Body of pancreas (tissue), 4 donors: ENCODE results near the gene CCL22. TPM values are rescaled to one million over a fixed set of nuclear protein-coding genes. Genes with fewer than 3 reads are reported as not detected.

ENCODE experiments used
- ATAC-seq: fragments of 150-250 bp; one replicate; pipeline ENCODE4 v1.9.1; 2016
- DNase-seq, 4 donors: peaks; one replicate each; pipeline ENCODE4 v3.0.0-alpha.2; 2019
- H3K27ac ChIP-seq, 4 donors: fragments of 200-600 bp; sonication (generic); 1 replicate in 3 of 4; 2 replicates in 1 of 4; pipeline versions ENCODE4 v1.5.1 to v1.6.1; 2016 to 2019; ENCODE audit warnings: mild to moderate bottlenecking in 1 of 4, mixed read lengths in 1 of 4, moderate library complexity in 1 of 4
- H3K27me3 ChIP-seq, 2 donors: fragments of 200-600 bp; sonication (generic); one replicate each; pipeline ENCODE4 v1.6.0; 2016; ENCODE audit warnings: mild to moderate bottlenecking in 1 of 2
- H3K36me3 ChIP-seq, 2 donors: fragments of 200-600 bp; sonication (generic); replicated peaks in 1 of 2; 2 replicates each; pipeline ENCODE4 v1.5.1; 2016; ENCODE audit warnings: low read depth in 2 of 2; ENCODE audit not compliant: insufficient read depth in 1 of 2
- H3K4me1 ChIP-seq: fragments of 200-600 bp; sonication (generic); one replicate; pipeline ENCODE4 v1.6.0; 2016
- H3K4me3 ChIP-seq, 2 donors: fragments of 200-600 bp; sonication (generic); 1 replicate in 1 of 2; 2 replicates in 1 of 2; pipeline ENCODE4 v1.5.1; 2016 to 2019
- H3K9me3 ChIP-seq, 3 donors: fragments of 200-600 bp; sonication (generic); 1 replicate in 2 of 3; 2 replicates in 1 of 3; pipeline ENCODE4 v1.5.1; 2016
- CTCF ChIP-seq, 7 experiments: fragments of 450-650 bp in 4 of 7; fragments of 200-600 bp in 3 of 7; sonication (generic) in 3 of 7; IDR thresholded peaks; one replicate each; pipeline ENCODE4 v1.5.1; 2016 to 2019; ENCODE audit warnings: antibody characterized with exemption in 7 of 7
- POLR2A ChIP-seq, 3 donors: fragments of 450-650 bp; IDR thresholded peaks; one replicate each; pipeline ENCODE4 v1.6.1; 2016; ENCODE audit warnings: antibody characterized with exemption in 3 of 3, mild to moderate bottlenecking in 2 of 3
- whole genome bisulfite sequencing, 2 donors: methylation state at CpG; one replicate each; pipeline ENCODE4 v1.1.5; 2017; 5-methylcytosine and 5-hydroxymethylcytosine counted together
- intact Hi-C: fragments of 100-400 bp; cut with DNase I; formaldehyde crosslinking; loops from one replicate; pipeline ENCODE4 v1.15.1; 2023
- total RNA-seq, 2 donors: library from RNA; depleted of rRNA; stranded (reverse); fragments of >200 nt; gene quantifications; one replicate each; pipeline ENCODE4 v1.1.0, GENCODE V29; 2016

Gene CCL22
- total RNA-seq, 2 donors from 2014 or later = not detected

GRCh38 chr16:57329718-57330327 is 28.8 kb upstream of the CCL22 start:
- no peak for ATAC-seq
- Histone ChIP-seq H3K4me3 (no peak overlapping the region), H3K9me3 (no peaks in the 10 kb centered on the region), H3K27me3 (no peaks in the 10 kb centered on the region), H3K27ac (no peak overlapping the region), H3K4me1 (no peaks in the 10 kb centered on the region), H3K36me3 (no peaks in the 10 kb centered on the region)
- 66 to 67% methylated on average over 8 of the region's 8 CpGs for WGBS, 2 donors
- TF ChIP-seq POLR2A (IDR thresholded peaks at IDR 0.05) (no peak), CTCF (IDR thresholded peaks at IDR 0.05) (no peak)
- intact Hi-C loops = no loop called here
- DNase-seq = no peak

GRCh38 chr16:57331355-57331754 is 27.2 kb upstream of the CCL22 start:
- 81 to 90% methylated on average over 3 of the region's 3 CpGs for WGBS, 2 donors
- no peak for ATAC-seq
- H3K4me3 ChIP-seq = no peak overlapping the region
- H3K27me3 ChIP-seq = no peaks in the 10 kb centered on the region
- no peaks in the 10 kb centered on the region for H3K9me3 ChIP-seq
- intact Hi-C loops = no loop called here
- H3K36me3 ChIP-seq = no peaks in the 10 kb centered on the region
- TF ChIP-seq POLR2A (IDR thresholded peaks at IDR 0.05) = no peak
- no peak for TF ChIP-seq CTCF (IDR thresholded peaks at IDR 0.05)
- H3K4me1 ChIP-seq = no peaks in the 10 kb centered on the region
- no peak overlapping the region for H3K27ac ChIP-seq
- DNase-seq = no peak

- ATAC-seq = no peak
- TF ChIP-seq POLR2A (IDR thresholded peaks at IDR 0.05) = no peak
- no peak for TF ChIP-seq CTCF (IDR thresholded peaks at IDR 0.05)
- Histone ChIP-seq H3K27ac (no peak overlapping the region), H3K9me3 (no peaks in the 10 kb centered on the region), H3K27me3 (no peaks in the 10 kb centered on the region), H3K36me3 (no peaks in the 10 kb centered on the region), H3K4me3 (no peak overlapping the region), H3K4me1 (no peaks in the 10 kb centered on the region)
- intact Hi-C loops = no loop called here
- 75 to 100% methylated on average over 1 of the region's 1 CpG for WGBS, 2 donors
- DNase-seq = no peak
Measured at GRCh38 chr16:57333402-57333801, 25.2 kb upstream of the CCL22 start.

- TF ChIP-seq POLR2A (IDR thresholded peaks at IDR 0.05) (no peak), CTCF (IDR thresholded peaks at IDR 0.05) (no peak)
- Histone ChIP-seq H3K4me3 (no peak overlapping the region), H3K9me3 (no peaks in the 10 kb centered on the region), H3K27ac (no peak overlapping the region), H3K36me3 (no peaks in the 10 kb centered on the region), H3K4me1 (no peaks in the 10 kb centered on the region), H3K27me3 (no peaks in the 10 kb centered on the region)
- ATAC-seq = no peak
- no peak for DNase-seq
- 75 to 88% methylated on average over 4 of the region's 4 CpGs for WGBS, 2 donors
- intact Hi-C loops = no loop called here
Measured at GRCh38 chr16:57335366-57335765, 23.2 kb upstream of the CCL22 start.

- Histone ChIP-seq H3K36me3 (no peaks in the 10 kb centered on the region), H3K4me3 (no peak overlapping the region), H3K4me1 (no peaks in the 10 kb centered on the region), H3K27ac (no peak overlapping the region), H3K9me3 (no peaks in the 10 kb centered on the region), H3K27me3 (no peaks in the 10 kb centered on the region)
- intact Hi-C loops = no loop called here
- TF ChIP-seq CTCF (IDR thresholded peaks at IDR 0.05) (no peak), POLR2A (IDR thresholded peaks at IDR 0.05) (no peak)
- WGBS, 2 donors = 73 to 78% methylated on average over 6 of the region's 6 CpGs
- no peak for ATAC-seq
- DNase-seq = no peak
Measured at GRCh38 chr16:57341062-57341440, 17.5 kb upstream of the CCL22 start.
